ENCODE data around the gene GRIK3.

GRIK3 gene

DNA sequence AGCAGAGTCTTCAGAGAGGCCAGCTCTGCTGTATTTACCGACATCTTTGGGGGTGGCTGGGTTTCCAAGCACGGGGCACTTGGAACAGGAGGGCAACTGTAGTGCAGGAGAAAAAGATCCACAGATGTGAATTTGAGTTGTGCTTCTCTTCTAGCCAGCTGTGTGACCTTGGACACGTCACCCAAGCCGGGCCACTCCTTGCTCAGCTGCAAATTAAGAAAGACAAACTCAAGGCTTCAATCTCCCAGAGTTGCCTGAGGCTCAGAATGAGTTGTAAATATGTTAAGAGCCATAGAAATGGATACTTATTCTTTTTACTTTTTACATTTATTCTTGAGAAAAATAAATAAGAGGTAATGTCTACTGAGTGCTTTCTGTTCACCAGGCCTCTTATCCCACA is 24.3 kb downstream of the GRIK3 start:
- DNase-seq = no peak

DNA sequence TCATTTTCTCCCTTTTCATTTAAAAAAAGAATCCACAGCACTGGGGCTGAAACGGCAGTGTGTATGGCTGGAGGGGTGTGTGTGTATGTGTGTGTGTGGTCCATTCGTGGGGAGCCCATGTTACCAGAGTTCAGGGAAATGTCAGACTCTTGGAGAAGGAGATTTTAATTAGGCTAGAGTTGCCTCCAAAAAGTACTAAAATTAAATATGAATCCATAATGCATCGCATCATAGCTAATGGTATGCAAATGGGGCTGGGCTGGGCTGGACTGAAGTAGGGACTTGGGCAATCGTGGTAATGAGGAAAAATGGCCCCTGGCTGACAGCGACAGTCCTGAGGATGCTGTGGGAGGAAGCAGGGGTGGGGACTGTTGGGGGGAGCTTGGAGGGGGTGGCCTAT is 24.8 kb downstream of the GRIK3 start:
- no peak for DNase-seq

DNA sequence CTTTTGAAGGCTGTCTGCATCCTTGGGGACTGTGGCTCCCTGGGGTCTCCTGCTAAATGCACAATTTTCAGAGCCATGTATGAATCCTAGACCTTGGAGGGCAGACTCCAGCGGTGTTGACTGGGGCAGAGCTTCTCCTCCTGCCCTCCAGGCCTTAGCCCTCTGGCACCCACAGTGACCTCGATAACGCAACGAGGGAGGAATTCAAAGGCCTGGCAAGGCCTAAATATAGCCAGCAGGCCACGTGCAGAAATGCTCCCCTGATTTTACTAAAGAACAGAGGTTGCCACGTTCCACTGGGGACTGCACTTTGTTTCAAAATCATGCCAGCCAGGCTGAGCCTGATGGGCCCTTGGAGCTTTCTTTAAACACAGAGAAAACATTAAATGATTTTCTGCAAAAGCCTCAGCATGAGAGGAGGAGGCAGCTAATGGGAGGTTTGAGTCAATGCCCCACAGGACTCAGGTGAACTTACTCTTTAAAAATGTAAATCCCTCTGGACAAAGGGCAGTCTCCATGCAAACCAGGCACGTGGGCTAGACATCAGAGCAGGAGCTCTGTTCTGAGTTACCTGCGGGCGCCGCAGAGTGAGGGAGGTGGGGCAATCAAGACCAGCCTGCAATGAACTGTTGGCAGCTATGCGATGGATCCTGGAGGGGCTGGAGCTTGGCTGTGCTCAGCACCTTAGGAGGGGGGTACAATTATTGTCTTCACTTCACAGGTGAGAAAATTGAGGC is 28.0 kb downstream of the GRIK3 start:
- no peak for DNase-seq

DNA sequence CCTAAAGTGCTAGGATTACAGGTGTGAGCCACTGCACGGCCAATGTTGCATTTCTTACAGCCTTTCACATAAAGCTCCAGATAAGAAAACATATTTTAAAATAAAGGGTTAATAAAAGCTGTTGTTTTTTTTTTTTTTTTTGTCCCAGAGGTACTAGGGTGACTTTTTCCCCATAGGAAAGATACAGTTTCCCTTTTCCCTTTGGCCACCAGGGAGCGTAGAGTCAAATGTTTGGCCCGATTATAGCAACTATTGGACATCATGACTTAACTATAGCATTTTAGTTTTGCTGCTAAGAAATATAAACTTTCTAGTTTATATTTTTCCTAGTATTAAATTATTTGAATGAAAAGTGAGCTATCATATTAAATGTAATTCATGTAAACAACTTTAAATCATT is 31.4 kb downstream of the GRIK3 start:
- DNase-seq = no peak

DNA sequence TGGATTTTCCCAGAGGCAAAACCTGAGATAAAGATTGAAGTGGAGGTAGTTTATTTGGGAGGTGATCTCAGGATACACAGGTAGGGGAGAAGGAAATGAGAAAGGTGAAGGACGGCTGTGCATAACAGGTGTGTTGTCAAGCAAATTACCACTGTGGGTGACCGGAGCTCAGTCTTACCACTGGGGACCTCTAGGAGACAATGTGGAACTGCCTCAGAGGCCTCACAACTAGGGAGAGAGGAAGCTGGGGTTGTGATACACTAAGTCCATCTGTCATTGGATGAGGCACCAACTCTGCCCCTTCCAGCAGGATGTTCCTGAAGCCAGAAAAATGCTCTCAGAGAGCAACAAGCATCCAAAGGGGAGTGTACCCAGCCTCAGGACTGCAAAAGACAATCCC is 32.6 kb downstream of the GRIK3 start:
- DNase-seq = peak; percentile 27

DNA sequence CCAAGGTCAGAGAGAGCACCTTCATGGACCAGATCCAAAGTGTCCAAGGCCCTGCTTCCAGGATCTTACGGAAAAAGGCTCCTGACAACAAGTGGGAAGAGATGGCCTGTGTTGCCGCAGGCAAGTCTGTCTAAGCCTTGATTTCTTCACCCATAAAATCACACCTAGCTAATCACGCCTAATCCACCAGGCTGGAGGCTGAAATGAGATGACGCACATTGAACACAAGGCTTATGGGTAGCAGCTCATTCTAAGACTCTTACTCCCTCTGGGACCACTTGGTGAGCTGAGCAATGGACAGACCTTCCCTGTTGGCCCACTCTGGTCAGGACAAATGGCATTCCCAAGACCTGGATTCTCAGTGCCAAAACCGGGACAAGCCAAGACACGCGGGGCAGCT is 38.2 kb downstream of the GRIK3 start:
- no peak for DNase-seq

DNA sequence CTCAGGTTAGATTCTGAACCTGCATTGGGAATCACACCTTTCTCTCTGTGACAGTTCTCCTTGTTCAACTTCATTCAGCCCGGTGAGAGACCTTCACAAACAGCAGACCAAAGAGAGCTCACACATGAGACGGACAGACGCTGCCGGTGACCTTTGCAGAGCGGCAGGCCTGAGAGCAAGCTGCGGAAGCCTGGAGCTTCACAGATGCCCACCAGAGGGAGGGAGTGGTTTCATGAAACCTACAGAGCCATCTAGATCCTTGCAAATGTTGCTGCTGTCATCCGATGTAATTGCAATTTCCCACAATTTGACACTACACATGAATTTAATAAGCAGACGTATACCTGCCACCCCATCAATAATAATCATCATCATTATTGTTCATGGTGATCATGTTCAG is 39.4 kb downstream of the GRIK3 start:
- DNase-seq = peak; percentile 29

DNA sequence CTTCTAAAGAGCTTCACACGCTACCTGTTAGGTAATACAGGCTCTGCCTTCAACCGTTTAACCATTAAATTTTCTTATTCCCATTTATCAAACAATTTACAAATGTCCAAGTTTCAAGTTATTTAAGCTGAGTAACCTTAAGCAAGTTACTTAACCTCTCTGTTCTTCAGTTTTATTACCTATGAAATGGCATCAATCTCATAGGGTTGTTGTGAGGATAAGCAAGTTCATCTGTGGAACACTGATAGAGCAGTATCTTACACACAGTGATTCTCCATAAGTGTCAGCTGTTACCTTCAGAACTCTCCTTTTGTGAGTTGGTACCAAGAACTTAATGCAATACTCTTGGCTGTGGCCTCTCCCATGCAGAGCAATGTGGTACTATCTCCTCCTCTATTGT is 40.0 kb downstream of the GRIK3 start:
- DNase-seq = no peak

DNA sequence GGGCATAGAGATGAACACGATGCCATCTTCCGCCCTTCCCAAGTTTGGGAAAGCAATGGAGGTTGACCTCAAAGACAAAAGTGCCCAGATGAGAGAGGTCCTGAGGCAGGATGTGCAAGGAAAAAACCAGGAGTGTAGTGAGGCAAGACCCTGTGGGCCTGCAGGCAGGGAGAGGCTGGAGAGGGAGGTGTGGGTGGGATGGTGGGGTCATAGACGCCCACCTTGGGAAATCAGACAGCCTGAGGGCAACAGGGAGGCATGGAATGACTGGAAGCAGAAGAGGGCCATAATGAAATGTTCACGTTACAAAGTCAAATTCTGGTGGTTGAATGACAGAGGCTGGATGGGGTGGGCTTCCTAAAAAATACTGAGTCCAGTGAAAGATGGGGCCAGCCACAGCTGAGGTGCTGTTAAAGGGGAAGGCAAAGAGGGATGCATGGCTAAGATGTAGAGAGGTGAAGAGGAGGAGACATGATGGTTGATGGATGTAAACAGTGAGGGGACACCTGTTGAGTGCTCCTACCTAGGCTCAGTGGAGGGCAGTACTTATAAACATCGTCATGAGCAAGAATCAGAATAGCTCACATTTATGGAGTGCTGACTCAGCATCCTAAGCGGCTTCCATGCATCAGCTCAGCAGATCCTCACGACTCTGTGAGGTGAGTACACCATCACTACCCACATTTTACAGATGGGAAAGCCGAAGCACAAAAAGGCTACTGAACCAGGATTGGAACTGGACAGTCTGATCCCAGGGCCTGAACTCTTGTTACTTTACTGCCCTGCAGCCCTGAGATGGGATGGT is 42.0 kb downstream of the GRIK3 start:
- DNase-seq = no peak

DNA sequence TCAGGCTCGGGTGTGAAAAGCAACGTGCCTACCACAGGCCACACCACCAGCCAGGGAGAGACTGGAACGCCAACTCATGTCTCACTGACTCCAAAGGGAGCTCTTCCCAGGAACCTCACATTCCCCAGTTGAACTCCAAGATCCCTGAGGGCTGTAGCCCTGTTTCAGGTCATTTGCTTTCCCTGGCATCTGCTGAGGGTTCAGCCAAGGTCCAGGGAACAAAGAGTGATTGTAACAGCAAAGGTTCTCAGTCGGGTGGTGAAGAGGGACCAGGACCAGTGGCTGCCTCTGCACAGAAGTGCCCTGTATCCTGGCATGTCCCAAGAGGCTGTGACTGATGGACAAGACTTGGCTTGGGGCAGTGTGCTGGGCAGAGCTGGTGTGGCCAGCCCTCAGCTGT is 42.8 kb downstream of the GRIK3 start:
- no peak for DNase-seq

DNA sequence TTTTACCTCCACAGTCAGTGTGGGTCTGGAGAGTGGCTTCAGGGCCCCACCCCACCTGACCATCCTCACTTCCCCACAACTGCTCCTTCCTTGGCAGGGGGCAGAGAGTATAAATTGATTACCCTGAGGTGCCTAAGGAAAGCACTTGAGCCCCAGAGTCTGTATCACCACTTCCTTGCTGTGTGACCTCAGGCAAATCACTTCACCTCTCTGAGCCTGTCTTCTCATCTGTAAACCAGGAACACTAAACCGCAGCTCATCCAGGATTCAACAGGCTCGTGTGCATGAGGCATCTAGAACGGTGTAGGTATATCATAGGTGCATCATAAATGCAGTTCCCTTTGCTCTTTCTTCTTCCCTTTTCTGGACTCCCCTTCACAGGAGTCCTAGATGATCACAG is 43.4 kb downstream of the GRIK3 start:
- DNase-seq = no peak

DNA sequence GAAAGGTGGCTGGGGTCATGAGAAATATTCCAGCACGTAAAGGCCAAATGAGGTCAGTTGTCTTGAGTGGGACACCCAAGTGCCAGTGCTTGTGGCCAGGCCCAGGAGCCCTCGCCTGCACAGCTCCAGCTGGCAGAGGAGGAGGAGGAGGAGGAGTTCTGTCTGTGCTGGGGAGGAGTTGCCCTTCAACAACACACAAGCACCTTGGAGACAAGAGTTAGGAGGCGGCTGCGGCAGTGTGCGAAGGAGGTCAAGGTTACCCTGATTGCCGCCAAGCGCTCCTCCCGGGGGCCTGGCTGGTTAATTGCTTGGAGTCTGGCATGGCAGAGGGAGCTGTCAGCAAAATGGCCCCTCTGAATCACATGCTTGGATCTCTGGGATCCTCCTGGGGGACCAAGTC is 45.1 kb downstream of the GRIK3 start:
- no peak for DNase-seq

DNA sequence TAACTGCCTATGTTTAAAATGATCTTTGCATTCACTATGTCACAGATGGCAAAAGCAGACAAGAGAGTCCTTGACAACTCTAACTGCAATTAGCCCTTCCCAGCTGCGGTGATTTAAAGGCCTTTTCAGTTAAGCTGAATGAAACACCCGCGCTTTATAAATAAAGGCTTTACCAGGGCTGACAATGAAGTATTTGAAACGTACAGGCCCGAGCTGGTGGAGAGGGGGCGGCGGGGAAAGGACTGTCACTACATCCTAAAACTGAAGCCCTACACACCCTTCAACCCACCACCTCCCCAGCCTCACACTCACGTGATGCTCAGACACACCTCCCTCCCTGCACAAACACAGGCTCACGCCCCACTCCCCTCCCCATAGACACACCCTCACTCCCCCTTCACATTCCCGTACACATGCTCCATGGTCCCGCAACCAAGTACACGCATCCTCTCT is 45.5 kb downstream of the GRIK3 start:
- DNase-seq = no peak

DNA sequence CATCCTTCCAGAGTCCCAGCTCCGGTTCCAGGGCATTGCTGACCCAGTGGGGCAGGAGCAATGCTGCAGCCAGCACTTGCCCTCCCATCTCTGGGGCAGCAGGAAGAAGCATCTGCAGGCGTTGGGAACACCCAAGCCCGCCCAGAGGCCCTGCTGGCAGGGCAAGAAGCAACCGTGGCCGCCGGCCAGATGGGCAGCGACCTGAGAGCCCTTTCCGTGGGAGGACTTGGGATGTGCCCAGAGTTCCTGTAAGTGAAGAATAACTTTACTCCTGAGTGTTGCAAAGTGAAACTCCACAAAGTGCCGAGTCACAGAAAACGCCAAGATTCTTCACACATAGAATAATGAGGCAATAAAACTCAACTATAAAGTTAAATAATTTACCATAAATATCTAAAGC is 46.0 kb downstream of the GRIK3 start:
- no peak for DNase-seq

DNA sequence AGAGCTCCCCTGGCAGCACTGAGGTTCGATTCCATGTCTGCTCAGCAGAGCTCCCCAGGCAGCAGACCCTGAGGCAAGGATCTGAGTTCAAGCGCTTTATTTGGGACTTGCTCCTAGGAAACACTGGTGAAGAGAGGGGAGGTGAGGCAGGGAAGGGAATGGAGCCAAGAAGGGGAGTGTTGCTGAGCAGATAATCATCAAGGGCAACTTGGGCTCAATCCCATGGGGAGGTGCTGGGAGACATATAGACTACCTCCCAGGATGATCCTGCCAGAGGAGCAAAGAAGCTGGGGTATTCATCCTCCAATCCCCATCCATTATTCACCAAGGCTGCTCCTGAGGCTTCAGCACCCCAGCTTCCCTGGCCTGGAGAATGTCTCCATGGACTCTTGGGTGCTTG is 47.0 kb downstream of the GRIK3 start:
- no peak for DNase-seq

DNA sequence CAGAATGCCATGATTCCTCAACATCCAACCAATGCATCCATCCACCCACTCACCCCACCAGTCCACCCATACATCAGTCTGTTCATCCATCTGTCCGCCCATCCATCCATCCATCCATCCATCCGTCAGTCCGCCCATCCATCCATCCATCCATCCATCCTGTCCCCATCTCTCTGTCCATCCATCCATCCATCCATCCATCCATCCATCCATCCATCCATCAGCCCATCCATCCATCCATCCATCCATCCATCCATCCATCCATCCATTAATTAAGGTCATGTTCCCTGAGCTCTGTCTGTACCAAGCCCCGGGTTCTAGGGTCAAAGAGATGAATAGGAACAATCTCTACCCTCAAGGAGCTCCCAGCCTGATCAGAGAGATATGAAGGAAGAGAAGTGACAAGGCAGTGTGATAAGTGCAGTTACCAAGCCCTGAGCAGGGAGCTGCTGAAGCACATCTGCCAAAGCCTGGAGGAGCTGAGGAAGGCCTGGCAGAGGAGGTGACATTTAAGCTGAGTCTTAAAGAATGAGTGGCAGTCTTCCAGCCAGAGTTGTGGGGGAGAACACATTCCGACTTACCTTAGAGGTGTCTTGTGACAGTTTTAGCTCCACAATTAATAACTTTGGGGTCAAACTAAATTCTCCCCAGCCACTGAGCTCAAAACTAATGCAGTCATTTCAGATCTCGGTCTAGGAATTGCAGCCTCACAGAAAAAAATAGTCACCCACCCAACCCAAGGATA is 47.9 kb downstream of the GRIK3 start:
- DNase-seq = no peak

DNA sequence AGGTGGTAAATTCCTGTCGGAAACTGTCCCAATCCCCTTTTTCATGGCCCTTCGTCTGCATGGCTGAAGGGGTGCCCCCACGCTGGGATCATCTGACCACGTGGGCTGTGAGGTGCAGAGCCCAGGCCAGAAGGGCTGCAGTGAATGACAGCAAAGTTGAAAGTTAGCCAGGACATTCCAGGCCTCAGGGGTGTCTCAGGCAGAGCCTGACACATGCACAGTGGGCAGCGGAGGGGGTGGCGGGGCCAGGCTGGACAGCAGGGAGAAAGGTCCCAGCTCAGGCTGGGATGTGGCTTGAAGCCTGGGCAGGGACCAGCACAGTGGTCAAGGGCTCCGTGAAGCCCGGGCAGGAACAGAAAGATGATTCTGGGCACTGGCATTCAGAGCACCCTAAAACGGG is 49.6 kb downstream of the GRIK3 start:
- no peak for DNase-seq

DNA sequence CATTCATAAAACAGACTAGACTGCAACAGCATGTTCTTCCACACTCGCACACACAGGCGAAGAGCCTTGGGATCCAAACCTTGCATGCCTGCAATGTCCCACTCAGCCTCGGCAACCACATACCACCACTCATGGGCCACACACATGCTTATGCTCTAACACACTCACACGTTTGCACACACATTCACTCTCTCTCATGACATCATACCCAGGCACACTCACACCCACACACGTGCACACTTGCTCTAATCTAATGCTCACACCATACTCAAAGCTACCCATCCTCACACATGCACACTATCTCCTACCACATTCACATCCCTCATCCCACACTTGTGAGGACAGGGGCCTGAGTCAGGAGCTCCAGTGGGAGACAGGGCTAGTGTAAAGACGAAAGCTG is 50.3 kb downstream of the GRIK3 start:
- no peak for DNase-seq

DNA sequence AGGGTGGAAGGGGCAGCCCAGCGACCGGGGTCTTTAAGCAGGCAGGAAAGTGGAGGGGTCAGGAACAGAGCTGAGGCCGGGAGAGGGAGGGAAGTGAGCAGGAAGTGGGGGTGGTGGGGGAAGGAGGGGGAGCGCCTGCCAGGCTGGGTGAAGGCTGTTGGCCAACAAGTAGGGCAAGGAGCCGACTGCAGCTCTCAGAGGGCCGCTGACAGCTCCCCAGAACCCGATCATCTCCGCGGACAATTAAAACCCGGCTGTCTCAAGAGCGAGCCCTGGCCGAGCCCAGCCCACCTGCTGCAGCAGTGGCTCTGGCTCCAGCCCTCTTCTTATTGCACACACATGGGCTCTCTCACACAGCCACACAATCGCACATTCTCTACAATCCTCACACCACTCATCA is 51.6 kb downstream of the GRIK3 start:
- DNase-seq = peak; percentile 38

DNA sequence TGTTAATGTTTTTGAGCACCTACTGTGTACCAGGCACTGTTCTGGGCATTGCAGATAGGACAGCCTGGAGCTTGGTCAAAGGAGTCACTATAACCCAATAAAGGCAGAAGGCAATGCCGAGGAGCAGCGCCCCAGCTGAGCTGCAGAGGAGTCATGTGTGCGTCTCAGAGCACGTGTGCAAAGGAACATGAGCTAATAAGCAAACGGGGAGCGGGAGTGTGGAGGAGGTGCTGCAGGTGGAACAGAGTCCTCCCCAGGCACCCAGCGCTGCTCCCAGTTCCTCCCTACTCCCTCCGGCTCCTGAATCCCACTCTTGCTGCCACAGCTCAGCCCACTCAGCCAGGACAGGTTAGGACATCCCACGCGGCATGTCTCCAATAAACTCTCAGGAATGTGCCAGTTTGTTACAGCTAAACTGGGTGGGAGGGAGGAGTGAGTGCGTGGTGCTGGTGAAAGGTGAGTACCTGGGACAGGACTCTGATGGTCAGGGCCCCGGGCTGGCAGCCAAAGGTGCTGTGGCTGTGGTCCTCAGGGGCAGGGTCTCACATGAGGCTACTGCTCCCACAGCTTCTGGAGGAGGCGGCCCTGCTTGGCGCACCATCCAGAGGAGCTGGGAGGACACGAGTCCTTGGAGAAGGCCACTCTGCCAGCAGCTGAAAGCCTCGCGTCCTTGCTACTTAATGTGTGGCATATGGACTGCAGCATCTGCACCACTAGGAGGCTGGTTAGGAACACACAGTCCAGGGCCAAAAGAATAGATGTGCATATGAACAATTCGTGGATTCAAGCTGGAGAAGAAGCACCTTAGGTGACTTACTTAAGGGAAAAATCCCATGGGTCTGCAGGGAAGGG is 52.3 kb downstream of the GRIK3 start:
- DNase-seq = no peak

DNA sequence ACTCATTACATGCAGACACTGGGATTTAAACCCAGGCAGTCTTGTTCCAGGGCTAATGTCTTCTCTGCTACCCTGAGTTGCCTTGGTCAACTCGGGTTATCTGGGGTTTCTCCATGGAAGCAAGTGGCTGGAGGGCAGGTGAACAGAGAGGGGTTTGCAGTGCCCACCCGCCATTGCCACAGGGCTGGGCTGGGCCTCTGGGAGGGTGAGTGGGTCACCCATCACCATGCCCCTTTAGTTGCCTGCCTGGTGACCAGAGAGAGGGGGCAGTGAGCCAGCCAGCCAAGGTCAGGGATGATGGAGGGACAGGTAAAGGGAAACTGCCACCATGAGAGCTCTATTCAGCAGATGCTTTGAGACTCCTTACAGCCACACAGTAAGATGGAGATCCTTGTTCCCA is 53.2 kb downstream of the GRIK3 start:
- no peak for DNase-seq

DNA sequence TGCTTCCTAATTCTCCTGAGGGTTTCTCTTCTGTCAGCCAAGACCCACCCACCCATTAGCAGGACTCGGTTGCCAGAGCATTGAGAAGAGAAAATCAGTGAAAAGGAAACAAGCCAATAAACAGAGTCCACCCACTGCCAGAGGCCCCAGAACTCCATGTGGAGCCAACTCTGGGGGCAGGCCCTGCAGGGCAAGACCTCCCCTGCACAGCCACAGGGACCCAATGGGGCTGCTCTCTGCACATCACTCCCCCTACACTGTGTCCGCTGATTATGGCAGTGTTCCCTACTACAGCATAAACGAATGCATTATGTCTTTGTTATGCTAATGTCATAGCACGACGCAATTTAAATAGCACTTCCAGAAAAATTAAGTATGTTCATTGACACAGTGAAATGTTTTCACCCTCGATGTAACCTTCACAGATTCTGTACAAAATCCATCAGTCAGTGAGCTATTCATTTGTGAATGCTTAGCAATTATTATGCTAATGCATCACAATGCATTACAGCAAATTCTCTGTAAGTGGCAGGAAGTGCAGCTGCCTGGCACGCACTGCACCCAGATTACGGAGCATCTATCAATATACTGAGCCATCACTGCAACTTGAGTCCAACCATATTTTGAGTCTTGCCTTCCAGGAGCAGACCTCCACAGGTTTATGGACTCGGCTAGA is 56.4 kb downstream of the GRIK3 start:
- DNase-seq = no peak

Measured in RPMI8226 (cell line).